GM19099 (cell line): ENCODE measurements around the gene ALOX5.

ENCODE experiments used
- POLR2A ChIP-seq: IDR thresholded peaks from 3 replicates; pipeline ENCODE4 v1.6.1; 2011; ENCODE audit warnings: low read depth; ENCODE audit not compliant: insufficient read length; ENCODE audit errors: extremely low read depth

ALOX5 gene

GRCh38 chr10:45404087-45404769 lies 30.2 kb downstream of the ALOX5 start:
- no peak for TF ChIP-seq POLR2A

GRCh38 chr10:45404770-45405120 lies 30.7 kb downstream of the ALOX5 start:
- TF ChIP-seq POLR2A = no peak

GRCh38 chr10:45407542-45407941 lies 33.5 kb downstream of the ALOX5 start:
- TF ChIP-seq POLR2A = no peak

GRCh38 chr10:45408421-45409319 lies 34.7 kb downstream of the ALOX5 start:
- TF ChIP-seq POLR2A = no peak

GRCh38 chr10:45409782-45410181 lies 35.8 kb downstream of the ALOX5 start:
- TF ChIP-seq POLR2A = no peak

- no peak for TF ChIP-seq POLR2A
These were observed 36.4 kb downstream of the ALOX5 start for GRCh38 chr10:45410489-45410806.

GRCh38 chr10:45410807-45411606 lies 37.0 kb downstream of the ALOX5 start:
- TF ChIP-seq POLR2A = no peak

- TF ChIP-seq POLR2A = no peak
These were observed 37.6 kb downstream of the ALOX5 start for GRCh38 chr10:45411607-45411940.

GRCh38 chr10:45416603-45417002 lies 42.6 kb downstream of the ALOX5 start:
- no peak for TF ChIP-seq POLR2A

GRCh38 chr10:45417746-45418145 lies 43.7 kb downstream of the ALOX5 start:
- no peak for TF ChIP-seq POLR2A

GRCh38 chr10:45418417-45418848 lies 44.4 kb downstream of the ALOX5 start:
- TF ChIP-seq POLR2A = no peak

GRCh38 chr10:45418849-45419675 lies 45.0 kb downstream of the ALOX5 start:
- peak; percentile 89 for TF ChIP-seq POLR2A

- TF ChIP-seq POLR2A = no peak
These were observed 45.6 kb downstream of the ALOX5 start for GRCh38 chr10:45419676-45420025.

GRCh38 chr10:45420453-45421192 lies 46.6 kb downstream of the ALOX5 start:
- peak; percentile 41 for TF ChIP-seq POLR2A
